PFSK-1 (cell line): ENCODE results near the gene FOXC1.

Experiments
- POLR2AphosphoS5 ChIP-seq: IDR thresholded peaks from 2 replicates; pipeline ENCODE4 v1.6.1; 2012; ENCODE audit warnings: low read depth, mild to moderate bottlenecking, control low read depth, low read length, moderate library complexity
- REST ChIP-seq, 2 experiments: IDR thresholded peaks; 2 replicates each; pipeline versions ENCODE4 v1.6.1 to v1.8.0; 2011 to 2012; ENCODE audit warnings: low read depth in 2 of 2, low read length in 2 of 2, control low read depth in 1 of 2, inconsistent platforms in 1 of 2, mild to moderate bottlenecking in 1 of 2, moderate library complexity in 1 of 2; ENCODE audit not compliant: insufficient read depth in 1 of 2

DNA sequence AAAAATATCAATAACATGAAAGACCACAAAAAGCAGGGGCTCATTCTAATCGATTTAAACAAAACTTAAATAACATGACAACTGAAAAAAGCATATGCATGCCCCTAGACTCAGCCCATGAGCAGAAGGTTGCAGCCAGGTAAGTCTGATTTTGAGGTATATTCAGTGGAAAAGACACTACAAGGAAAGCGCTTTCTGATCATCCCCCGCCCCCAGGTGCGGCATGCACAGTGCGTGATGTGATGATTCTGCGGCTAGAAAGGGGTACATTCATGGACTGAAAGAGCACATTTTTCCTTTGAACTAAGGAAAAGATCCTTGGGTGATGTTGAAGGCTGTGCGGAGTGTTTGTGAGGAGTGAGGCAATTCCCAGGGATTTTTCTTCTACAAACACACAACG, 16.9 kb upstream of the FOXC1 start:
- TF ChIP-seq REST (IDR thresholded peaks at IDR 0.05; ENCODE audit: insufficient read depth in 1 of 2, low read depth in 2 of 2, low read length in 2 of 2) = no peak
- no peak for TF ChIP-seq POLR2AphosphoS5
